HG02642 (cell line): Measurements from ENCODE around the gene ANKS6.

Source experiments
- ATAC-seq: cut with Tn5 transposase; IDR thresholded peaks from one replicate; pipeline ENCODE4 v1.9.1; 2021; ENCODE audit warnings: mild to moderate bottlenecking; ENCODE audit not compliant: unreplicated experiment, poor library complexity

ANKS6 gene

DNA sequence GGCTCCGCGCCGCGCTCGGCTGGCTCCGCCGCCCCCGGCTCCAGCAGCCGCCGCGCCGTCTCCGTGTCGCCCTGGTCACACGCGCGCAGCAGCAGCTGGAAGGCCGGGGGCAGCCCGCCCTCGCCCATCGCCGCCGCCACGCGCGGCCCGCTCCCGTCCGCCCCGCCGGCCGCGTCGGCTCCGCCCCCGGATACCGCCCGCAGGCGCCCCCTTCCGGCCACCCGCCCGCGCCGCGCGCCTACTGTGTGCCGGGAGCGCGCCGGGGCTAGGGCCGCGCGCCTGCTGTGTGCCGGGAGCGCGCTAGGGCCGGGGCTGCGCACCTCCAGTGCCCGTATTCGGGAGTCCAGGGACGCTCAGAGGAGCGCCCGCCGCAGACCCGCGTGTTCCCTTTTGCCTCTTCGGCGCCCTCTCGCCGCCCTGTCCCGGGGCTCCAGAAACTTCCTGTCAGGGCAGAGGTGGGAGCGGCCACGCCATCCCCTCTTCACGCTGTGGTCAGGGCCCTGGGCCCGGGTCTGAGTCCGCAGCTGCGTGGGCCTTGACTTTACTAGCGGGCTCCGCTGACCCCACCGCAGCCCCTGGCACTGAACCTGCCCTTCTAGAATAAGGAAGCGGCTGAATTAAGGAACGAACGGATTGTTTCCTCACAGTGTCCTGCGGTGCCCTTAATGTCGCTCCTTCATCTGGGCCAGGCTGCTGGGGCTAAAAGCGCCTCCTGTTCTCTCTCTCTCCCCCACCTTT is at the start of gene ANKS6:
Gene ANKS6, minus strand, starts transcription at position 192 of the 738 bp plus-strand sequence. Its CDS starts 64 bp downstream, at position 128.
- ATAC-seq = peak; percentile 85

DNA sequence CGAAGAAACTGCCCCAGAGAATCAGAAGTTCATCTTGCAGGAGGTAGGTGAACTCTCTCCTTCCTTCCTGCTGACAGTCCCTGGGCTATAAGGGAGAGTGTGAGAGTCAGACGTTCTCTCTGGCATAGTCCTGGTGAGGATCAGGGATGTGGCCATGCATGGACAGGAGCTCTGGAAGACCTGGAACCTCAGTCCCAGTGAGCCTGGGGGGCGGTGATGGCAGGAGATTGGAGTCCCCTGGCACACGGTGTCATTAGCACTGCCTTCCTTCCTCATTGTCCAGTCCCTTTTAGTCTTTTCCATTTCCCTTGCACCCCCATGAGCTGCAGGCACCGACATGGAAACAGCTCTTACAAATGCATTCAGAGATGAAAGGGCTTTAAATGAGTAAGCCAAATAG is 49.7 kb upstream of the ANKS6 start:
- no peak for ATAC-seq

DNA sequence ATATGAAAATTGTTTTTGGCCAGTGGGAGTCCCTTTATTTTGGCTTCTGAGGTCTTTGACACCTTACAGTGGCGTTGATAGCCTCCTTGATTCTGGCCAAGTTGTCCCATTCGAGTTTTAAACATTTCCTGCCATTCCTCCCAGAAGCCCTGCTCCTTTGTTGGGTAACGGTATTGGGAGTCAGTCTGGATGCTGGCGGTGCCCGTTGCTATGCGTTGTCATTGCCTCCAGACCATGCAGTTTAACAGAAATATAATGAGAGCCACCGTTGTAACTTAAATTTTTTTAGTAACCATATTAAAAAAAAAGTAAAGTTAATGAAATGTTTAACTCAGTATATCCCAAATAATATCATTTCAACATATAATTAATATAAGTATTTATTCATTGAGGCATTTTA is 46.2 kb upstream of the ANKS6 start:
- no peak for ATAC-seq

- no peak for ATAC-seq
Observed at GRCh38 chr9:98839724-98840123, 43.4 kb upstream of the ANKS6 start.

- ATAC-seq = no peak
Observed at GRCh38 chr9:98838868-98839565, 42.7 kb upstream of the ANKS6 start.

- ATAC-seq = no peak
Observed at GRCh38 chr9:98838155-98838867, 42.0 kb upstream of the ANKS6 start.

DNA sequence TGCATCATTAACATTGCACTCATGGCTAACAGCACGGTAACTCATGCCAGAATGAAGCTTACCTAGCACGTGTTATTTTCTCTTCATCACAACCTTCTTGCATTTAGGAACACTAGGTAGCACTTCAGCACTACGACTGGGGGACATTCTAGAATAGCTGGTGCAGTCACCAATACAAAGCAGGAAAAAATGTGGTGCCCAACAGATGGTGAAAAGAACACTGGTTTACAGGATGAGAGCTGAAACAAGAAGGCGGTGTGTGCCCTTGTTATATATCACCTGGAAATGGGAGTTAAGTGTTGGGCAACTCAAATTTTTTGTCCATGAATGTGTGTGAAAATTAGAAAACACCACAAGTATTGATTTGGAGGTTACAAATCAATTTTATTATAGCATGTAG is 41.2 kb upstream of the ANKS6 start:
- ATAC-seq = no peak

DNA sequence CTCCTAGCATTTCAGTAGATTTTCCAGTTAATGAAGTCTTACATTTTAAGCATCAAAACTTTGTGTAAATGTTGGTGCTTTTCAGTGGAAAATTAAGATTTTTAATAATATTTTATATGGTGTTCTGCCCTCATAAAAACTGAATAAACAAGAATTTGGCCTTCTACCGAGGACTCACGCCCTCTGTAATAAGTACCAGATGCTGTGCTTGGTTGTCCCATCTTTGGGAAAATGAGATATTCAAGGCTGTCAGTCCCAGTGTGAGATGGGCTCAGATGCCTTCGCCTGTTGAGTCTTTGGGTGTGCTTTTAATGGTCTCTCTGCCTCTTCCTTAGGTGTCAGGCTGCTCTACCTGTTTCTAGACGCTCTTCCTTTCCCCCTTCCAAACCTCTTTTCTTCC is 39.9 kb upstream of the ANKS6 start:
- no peak for ATAC-seq

DNA sequence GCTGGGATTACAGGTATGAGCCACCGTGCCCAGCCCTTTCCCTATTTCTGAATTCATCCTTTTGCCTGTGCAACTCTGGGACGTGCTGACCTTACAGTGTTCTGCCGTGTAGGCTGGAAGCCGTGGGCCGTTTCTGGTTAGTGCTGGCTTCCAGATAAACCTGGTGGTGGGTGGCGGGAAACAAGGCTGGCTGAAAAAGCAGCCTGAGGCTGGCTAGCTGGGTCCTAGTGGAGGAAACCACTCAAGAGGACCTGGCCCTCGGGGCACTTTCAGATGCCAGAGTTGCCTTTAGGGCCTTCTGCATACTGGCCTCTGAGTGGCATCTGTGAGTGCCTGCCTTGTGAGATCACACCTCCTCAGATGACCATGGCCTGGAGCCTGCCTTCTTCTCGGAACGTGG is 38.0 kb upstream of the ANKS6 start:
- ATAC-seq = no peak

- no peak for ATAC-seq
Observed at GRCh38 chr9:98833090-98833956, 37.0 kb upstream of the ANKS6 start.

- ATAC-seq = no peak
Observed at GRCh38 chr9:98832768-98833089, 36.4 kb upstream of the ANKS6 start.

DNA sequence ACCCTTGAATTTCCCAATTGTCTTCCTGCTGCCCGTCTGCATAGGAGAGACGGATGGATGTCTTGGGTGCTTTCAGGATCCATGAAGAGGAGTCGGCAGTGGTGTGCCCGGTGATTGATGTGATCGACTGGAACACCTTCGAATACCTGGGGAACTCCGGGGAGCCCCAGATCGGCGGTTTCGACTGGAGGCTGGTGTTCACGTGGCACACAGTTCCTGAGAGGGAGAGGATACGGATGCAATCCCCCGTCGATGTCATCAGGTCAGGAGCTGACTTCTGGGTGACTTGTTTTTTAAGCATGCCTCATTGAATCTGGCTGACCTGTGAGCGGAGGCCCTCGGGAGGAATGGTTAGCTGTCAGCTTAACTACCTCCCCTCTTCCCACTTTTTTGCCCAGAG is 35.3 kb upstream of the ANKS6 start:
- no peak for ATAC-seq

- no peak for ATAC-seq
Observed at GRCh38 chr9:98830554-98830953, 34.2 kb upstream of the ANKS6 start.

DNA sequence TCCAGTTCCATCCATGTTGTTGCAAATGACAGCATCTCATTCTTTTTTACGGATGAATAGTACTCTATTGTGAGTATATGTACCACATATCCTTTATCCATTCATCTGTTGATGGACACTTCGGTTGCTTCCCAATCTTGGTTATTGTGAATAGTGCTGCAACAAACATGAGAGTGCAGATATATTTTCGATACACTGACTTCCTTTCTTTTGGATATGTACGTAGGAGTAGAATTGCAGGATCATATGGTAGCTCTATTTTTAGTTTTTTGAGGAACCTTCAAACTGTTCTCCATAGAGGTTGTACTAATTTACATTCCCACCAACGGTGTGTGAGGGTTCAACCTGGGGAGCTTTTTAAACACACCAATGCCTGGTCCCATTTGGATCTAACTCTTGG is 33.4 kb upstream of the ANKS6 start:
- no peak for ATAC-seq

GRCh38 chr9:98826716-98827115 is 30.4 kb upstream of the ANKS6 start:
- no peak for ATAC-seq

- no peak for ATAC-seq
Observed at GRCh38 chr9:98825414-98825813, 29.1 kb upstream of the ANKS6 start.

- ATAC-seq = no peak
Observed at GRCh38 chr9:98823666-98824334, 27.4 kb upstream of the ANKS6 start.

DNA sequence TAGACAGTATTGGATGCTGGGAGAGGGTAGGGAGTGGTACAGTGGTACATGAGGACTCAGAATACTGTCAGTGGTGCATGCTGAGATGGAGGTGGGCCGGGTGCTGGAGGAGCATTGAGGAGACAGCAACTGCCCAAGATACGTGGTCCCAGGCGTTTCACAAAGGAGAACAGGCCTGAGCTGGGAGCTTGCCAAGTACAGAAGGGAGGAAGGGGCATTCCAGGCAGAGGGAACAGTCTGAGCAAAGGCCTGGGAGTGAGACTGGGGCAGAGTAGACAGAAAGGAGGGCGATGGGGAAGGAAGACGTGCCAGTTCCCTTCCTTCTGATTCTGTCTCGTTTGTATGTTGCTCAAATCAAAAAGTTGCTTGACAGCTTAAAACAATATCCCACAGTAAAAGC is 26.3 kb upstream of the ANKS6 start:
- ATAC-seq = no peak

GRCh38 chr9:98821831-98822230 is 25.5 kb upstream of the ANKS6 start:
- no peak for ATAC-seq

GRCh38 chr9:98819231-98819630 is 22.9 kb upstream of the ANKS6 start:
- ATAC-seq = no peak
